Skin epidermis (tissue), 12 donors: Measurements from ENCODE around the gene ZFX.

Source experiments
- H3K27ac ChIP-seq, 21 experiments: fragments of 200-600 bp; sonication (generic) in 11 of 21; one replicate each; pipeline ENCODE4 v1.5.0; 2020; ENCODE audit warnings: mild to moderate bottlenecking in 3 of 21, inconsistent platforms in 2 of 21, moderate library complexity in 2 of 21
- H3K4me3 ChIP-seq, 7 experiments: fragments of 200-600 bp; sonication (generic) in 2 of 7; one replicate each; pipeline ENCODE4 v1.5.0; 2020; ENCODE audit warnings: inconsistent platforms in 2 of 7, mild to moderate bottlenecking in 2 of 7, moderate library complexity in 1 of 7

ZFX gene

GRCh38 chrX:24229400-24229879 is 79.9 kb downstream of the ZFX start:
- H3K27ac ChIP-seq, result no peak overlapping the region
- H3K4me3 ChIP-seq, result no peak overlapping the region

- H3K4me3 ChIP-seq, result no peak overlapping the region
- no peak overlapping the region for H3K27ac ChIP-seq
Measured at GRCh38 chrX:24229976-24230375, 80.4 kb downstream of the ZFX start.

DNA sequence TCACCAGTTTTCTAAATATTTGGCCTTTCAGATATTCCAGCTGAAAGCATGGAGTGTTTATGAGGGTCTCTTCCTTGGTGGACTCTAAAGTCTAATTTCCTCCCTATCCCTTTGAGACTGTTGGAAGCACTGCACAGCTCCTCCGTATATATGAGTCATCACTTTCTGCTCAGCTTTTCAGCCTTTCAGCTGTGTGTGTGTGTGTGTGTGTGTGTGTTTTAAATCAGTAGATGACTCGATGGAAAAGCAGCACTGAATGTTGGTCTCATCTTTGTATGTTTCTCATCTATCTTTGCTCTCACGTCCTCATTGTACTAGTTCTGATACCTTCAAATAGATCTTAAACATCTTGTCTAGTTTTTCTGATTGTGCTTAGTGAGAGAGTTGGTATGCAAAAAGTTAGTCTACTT is 81.6 kb downstream of the ZFX start:
- H3K4me3 ChIP-seq, result no peak overlapping the region
- H3K27ac ChIP-seq, result no peak overlapping the region

DNA sequence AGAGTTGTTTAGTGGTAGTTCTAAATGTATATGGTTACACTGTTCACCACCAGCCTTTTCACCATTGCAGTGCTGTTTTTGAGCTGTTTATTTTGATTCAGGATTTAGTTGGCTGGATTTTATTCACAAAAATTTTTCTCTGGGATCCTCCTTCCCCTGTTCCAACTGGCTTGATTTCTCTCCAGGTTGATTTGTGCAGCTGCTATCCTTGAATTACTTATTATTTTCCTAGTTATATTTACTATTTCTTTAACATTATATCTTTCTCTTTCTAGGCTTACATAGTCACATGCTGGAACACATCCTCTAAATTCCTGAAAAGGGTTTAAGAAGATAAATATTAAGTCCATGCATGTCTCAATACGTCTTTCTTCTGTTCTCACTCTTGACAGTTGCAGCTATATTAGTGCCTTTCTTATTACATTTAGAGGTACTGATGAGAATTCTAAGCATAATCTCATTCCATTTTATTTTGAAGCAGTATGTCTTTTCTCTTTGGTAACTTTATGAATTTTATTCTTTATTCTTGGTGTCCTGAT is 82.2 kb downstream of the ZFX start:
- H3K4me3 ChIP-seq, result no peak overlapping the region
- no peak overlapping the region for H3K27ac ChIP-seq

DNA sequence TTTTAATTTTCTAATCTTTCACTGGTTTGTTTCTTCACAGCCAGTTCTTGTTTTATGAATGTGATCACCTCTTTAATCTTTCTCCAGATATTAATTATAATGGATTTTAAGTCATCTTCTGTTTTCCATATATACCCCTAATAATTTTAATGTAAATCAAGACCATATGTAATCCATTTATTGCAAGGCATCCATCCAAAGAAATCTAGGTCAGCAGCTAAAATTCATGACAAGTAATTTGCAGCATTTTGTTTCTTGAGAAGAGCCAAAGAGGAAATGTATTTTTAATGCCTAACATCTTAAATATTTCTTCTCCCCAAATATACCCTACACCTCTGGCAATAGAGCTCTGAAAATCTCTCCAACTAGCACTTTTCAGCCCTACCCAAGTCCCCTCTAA is 83.3 kb downstream of the ZFX start:
- Histone ChIP-seq H3K27ac (no peak overlapping the region), H3K4me3 (no peak overlapping the region)

GRCh38 chrX:24235084-24235710 is 85.7 kb downstream of the ZFX start:
- Histone ChIP-seq H3K27ac (no peak overlapping the region), H3K4me3 (no peak overlapping the region)

GRCh38 chrX:24241822-24242648 is 92.5 kb downstream of the ZFX start:
- Histone ChIP-seq H3K27ac (peak overlapping the region in 1 of 21 experiments; percentile 4), H3K4me3 (no peak overlapping the region)

GRCh38 chrX:24242649-24243175 is 93.2 kb downstream of the ZFX start:
- Histone ChIP-seq H3K4me3 (no peak overlapping the region), H3K27ac (peak overlapping the region in 1 of 21 experiments; percentile 4)

DNA sequence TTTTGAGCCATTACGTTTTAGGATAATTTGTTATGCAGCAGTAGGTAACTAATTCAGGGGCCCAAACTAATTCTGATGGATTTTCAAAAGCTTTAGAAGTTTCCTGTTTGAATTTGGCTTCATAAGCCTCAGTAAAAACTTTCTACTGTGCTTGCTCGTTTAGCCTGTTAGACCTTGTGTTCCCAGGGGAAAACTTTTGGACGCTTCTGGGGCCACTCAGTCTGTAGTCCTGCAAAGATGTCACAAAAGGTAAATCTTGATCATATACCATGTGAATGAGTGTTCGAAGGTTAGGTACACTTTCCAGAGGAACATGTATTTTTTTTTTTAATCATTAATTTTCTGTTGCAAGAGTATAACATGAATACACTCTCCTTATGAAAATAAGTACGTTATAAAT is 93.7 kb downstream of the ZFX start:
- peak overlapping the region in 2 of 21 experiments; percentile 4 to 43 for H3K27ac ChIP-seq
- H3K4me3 ChIP-seq, result no peak overlapping the region

GRCh38 chrX:24243692-24244091 is 94.2 kb downstream of the ZFX start:
- Histone ChIP-seq H3K27ac (peak overlapping the region in 3 of 21 experiments; percentile 26 to 44 (median 43)), H3K4me3 (no peak overlapping the region)

DNA sequence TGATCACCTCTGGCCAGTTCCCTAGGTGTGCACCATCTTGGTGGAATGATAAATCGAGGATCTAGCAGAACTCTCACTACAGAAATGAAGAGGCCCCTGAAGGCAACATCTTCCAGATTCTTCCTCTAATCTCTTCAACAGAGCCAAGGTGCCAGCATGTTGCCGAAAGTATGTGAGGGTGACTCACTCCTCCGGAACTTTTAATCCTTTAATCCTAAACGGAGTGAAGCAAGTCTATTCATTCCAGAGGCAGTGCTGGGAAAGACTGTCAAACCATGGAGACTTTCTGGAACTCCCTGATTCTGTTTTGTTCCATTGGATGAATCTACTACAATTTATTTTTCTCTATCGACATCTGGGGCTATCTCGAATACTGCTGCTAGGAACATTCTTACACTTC is 95.7 kb downstream of the ZFX start:
- H3K27ac ChIP-seq, result no peak overlapping the region
- H3K4me3 ChIP-seq, result no peak overlapping the region

- Histone ChIP-seq H3K4me3 (no peak overlapping the region), H3K27ac (no peak overlapping the region)
Measured at GRCh38 chrX:24248042-24248441, 98.5 kb downstream of the ZFX start.

GRCh38 chrX:24253030-24253429 is 103.5 kb downstream of the ZFX start:
- Histone ChIP-seq H3K4me3 (no peak overlapping the region), H3K27ac (no peak overlapping the region)

DNA sequence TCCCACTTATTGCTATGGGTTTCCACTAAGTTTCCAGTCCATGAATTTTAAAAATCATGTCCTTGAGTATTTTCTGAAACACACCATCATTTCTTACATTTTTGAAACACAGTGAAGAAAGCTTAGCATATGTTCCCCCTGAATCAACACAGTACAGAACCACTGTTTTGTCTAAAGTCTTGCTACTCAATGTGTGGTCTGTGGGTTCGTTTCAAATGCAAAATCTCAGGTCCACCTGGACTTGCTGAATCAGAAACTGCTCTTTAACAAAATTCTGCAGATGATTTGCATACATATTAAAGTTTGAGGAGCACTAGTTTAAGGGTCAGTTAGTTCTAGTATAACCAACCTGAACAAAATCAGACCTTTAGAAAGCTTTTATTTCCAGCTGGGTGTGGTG is 103.9 kb downstream of the ZFX start:
- Histone ChIP-seq H3K27ac (no peak overlapping the region), H3K4me3 (no peak overlapping the region)

DNA sequence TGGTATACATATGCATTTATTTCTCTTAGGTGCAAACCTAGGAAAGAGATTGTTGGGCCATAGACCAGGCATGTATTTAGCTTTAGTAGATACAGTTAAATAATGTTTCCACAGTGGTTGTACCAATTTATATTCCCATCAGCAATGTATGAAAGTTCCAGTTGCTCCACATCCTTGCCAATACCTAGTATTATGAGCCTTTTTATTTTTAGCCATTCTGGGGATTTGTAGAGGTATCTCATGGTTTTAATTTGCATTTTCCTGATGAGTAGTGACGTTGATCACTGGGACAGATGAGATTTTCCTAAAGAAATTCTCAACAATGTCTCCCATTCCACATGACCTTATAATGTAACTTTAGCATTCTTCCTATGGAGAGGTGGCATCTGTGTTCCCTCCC is 107.5 kb downstream of the ZFX start:
- Histone ChIP-seq H3K4me3 (no peak overlapping the region), H3K27ac (no peak overlapping the region)

GRCh38 chrX:24259544-24260240 is 110.2 kb downstream of the ZFX start:
- Histone ChIP-seq H3K4me3 (no peak overlapping the region), H3K27ac (no peak overlapping the region)

DNA sequence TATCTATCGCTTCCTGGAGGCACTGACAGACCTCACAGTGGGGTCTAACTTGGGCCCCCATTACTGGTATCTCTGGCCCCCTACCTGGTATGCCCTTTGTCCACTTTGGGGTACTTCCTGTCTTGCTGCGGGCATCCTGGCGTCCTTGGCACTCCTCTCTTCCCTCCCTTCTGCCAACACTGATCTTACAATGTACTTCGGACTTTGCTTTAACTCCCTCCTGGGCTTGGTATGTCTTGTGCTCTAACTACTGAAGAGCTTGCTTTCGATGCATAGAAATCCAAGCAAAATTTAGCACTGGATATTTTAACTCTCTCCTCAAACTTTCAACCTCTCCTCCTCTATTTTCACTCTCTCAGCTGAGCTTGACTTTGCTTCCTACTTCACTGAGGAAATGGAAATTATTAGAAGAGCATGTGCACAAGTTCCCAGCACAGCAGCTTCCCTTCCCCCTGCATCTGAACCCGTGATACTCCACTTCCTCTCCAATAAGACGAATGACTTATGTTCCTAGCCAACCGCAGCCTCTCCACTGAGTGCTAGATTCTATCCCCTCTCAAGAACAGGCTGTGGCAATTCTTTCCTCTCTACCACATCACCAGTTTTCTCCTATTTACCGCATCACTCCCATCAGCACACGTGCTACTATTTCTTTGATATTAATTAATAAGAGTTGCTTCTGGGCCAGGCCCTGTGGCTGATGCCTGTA is 111.5 kb downstream of the ZFX start:
- H3K4me3 ChIP-seq, result no peak overlapping the region
- peak overlapping the region in 13 of 21 experiments; percentile 22 to 73 (median 47) for H3K27ac ChIP-seq

- Histone ChIP-seq H3K27ac (no peak overlapping the region), H3K4me3 (no peak overlapping the region)
Measured at GRCh38 chrX:24262309-24262708, 112.8 kb downstream of the ZFX start.

- no peak overlapping the region for H3K27ac ChIP-seq
- H3K4me3 ChIP-seq, result no peak overlapping the region
Measured at GRCh38 chrX:24264383-24264782, 114.9 kb downstream of the ZFX start.
